GM23338 (cell line): ENCODE results near the gene UBE3C.

Experiments used
- CREB1 ChIP-seq: fragments of 250-450 bp; sonication (Bioruptor Pico); IDR thresholded peaks from 2 replicates; pipeline ENCODE4 v1.5.0; 2020; ENCODE audit warnings: low read depth, mild to moderate bottlenecking, moderate library complexity
- CTCF ChIP-seq, 2 experiments: fragments of 200-600 bp in 1 of 2; sonication (generic) in 1 of 2; conservative IDR thresholded peaks; 2 replicates each; pipeline versions ENCODE4 v1.5.1 to v1.6.1; 2016 to 2017; ENCODE audit warnings: antibody characterized with exemption in 2 of 2, low read depth in 2 of 2, mild to moderate bottlenecking in 2 of 2, moderate library complexity in 1 of 2

GRCh38 chr7:157309988-157310668 lies 171.4 kb downstream of the UBE3C start:
- TF ChIP-seq CTCF (conservative IDR thresholded peaks at IDR 0.05; ENCODE audit: low read depth in 2 of 2) (no peak), CREB1 (CRISPR knock-in tag) (peak; percentile 59; the same call in 1 of the 2 replicates)
